GM21390 (cell line): ENCODE data around the gene NOS3.
"Not testable (repeated sequence)": the region's sequence is repeated elsewhere in the genome, so short reads cannot be mapped to it uniquely, and the experiment has no call there.

Source experiments
- ATAC-seq: cut with Tn5 transposase; IDR thresholded peaks from one replicate; pipeline ENCODE4 v1.9.1; 2021; ENCODE audit not compliant: unreplicated experiment

Gene NOS3

DNA sequence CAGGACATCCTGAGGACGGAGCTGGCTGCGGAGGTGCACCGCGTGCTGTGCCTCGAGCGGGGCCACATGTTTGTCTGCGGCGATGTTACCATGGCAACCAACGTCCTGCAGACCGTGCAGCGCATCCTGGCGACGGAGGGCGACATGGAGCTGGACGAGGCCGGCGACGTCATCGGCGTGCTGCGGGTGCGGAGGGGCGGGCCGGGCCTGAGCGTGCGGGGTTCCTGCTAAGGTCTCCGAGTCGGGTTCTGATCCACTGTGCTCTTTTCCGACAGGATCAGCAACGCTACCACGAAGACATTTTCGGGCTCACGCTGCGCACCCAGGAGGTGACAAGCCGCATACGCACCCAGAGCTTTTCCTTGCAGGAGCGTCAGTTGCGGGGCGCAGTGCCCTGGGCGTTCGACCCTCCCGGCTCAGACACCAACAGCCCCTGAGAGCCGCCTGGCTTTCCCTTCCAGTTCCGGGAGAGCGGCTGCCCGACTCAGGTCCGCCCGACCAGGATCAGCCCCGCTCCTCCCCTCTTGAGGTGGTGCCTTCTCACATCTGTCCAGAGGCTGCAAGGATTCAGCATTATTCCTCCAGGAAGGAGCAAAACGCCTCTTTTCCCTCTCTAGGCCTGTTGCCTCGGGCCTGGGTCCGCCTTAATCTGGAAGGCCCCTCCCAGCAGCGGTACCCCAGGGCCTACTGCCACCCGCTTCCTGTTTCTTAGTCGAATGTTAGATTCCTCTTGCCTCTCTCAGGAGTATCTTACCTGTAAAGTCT is 23.1 kb downstream of the NOS3 start:
- peak; percentile 41 for ATAC-seq

DNA sequence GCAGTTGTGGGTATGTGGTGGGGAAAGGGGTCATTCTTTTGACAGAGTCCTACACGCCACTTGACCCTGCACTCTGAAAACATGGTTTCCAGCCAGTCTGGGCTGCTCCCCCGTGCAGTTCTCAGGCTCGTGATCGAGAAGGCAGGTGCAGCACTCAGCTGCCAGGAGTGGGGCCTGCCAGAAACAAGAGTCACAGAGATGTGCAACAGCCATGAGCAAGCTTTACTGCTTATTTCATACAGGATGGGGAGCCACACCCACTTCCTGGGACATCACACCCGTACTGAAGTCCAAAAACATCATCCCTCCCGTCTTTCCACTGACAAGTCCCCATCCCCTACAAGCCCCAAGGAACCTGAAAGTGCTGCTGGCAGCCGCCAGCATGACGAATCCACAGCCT is 24.1 kb downstream of the NOS3 start:
- ATAC-seq: no peak

DNA sequence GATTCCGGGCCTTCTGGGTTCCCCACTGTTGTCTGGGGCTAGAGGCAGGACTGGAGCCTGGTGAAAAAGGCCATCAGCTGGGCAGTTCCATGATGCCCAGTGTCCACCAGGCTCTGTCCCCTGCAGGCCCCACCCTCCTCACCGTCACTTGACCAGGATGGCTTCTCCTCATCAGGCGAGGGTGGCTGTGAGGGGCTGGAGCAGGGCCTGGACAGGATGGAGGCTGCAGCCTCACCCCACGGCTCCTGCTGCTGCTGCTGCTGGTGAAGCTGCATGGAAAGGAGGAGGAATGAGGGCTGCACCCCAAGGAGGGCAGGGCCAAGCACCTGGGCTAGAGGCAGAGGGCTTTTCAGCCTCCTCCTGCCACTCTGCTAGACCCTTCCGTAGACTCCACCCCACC is 25.1 kb downstream of the NOS3 start:
- no peak for ATAC-seq

DNA sequence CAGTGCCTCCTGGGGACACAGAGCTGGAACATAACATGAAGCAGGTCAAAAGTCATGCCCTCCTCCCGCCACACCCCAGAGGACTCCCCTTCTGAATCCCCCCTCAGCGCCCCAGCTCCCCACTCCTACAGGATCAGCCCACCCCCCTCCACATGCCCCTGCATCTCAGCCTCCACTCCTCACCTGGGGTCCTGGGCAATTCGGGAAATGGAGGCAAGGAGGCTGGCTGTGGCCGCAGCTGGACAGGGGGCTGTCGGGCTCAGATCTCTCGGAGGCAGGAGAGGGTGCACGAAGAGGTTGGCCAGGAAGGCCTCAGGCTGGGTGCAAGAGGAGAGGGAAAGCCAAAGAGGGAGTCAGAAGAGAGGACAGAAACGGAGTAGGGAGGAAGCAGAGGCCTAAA is 25.7 kb downstream of the NOS3 start:
- no peak for ATAC-seq

DNA sequence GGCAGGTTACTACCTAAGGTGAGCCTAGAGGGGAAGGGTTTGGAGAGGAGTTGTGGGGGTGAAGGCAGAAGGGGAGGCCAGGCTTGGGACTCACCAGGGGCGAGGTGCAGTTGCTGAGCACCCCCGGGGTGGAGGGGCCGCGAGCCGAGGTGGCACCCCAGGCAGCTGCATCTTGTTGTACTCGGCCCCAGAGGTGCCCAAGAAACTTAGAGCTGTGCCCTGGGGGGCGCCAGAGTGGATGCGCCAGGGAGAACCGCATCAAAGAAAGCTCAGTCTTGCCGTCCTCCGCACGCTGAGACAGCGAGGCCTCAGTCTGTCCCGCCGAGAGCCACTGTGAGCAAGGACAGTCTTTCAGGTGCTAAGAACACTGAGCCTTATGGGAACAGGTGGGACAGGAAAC is 26.1 kb downstream of the NOS3 start:
- no peak for ATAC-seq

DNA sequence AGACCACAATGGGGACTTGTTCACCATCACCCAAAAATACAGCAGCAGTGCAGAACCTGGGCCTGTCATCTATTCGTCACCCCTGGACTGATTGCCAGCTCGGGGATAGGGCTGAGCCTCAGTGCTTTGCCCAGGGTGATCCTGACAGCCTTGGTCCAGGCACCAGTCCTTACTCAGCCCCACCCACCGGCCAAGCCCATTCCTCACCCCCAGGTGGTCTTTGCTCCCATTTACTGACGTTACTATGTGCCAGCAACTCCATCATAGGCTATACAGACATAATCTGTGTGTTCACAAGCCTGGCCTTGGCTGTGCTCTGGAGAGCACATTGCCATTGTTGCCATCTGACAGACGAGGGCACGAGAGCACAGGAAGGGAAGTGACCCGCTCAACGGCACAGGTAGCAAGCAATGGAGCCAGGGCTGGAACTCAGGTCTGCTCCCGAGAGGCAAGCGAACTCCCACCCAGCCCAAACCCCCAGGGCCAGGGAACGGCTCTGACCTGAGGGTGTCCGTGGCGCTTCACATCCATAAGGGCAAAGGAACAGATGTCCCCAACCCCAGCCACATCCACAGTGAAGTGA is 26.6 kb downstream of the NOS3 start:
- ATAC-seq: no peak

DNA sequence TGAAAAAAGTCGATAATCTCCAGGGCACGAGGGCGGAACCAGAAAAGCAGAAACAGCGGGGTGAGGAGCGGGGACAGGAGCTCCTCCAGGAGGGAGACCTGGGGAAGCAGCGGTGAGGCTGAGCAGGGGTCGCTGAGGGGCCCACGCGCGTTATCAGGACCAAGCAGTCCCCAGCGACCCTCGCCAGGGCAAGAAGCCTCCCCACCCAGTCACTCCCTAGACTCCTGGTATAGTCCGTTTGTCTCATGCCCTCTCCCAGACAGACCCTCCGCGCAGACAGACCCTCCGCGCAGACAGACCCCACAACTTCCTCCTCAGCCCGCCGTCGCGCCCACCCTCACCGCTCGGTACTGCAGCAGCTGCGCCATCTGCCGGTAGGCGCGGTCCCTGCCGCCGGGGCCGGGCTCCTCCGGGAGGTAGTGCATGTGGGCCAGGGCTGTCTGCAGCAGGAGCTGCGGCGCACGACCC is 27.2 kb downstream of the NOS3 start:
- ATAC-seq: peak; percentile 70

DNA sequence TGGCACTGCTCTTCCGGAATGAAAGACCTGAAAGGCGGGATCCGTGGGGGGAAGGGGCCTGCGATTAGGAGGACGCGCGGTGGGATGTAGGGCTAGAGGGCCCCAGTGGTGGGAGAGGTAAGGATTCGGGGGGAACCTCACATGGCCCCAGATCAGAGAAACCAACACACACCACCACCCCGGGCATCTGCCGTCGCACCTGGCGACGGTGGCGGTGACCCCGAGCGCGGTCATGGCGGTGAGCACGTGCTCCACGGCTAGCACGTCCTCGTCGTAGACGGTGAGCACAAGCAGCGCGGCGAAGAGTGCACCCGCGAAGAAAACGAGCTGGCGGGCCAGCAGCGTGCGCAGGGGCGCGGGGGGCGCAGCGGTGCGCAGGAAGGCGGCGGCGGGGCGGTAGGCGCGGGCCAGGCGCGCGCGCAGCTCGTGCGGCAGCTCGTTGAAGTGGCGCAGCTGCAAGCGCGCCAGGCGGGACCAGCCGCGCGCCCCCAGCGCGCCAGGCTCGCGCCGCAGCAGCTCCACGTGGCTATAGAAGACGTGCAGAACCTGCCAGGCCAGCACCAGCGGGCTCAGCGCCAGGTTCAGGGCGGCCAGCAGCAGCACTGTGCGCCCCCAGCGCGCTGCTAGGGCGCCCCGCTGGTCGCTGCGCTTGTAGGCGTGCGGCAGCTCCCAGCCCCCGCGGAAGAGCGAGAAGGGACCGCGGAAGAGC is 27.8 kb downstream of the NOS3 start:
- ATAC-seq: no peak

DNA sequence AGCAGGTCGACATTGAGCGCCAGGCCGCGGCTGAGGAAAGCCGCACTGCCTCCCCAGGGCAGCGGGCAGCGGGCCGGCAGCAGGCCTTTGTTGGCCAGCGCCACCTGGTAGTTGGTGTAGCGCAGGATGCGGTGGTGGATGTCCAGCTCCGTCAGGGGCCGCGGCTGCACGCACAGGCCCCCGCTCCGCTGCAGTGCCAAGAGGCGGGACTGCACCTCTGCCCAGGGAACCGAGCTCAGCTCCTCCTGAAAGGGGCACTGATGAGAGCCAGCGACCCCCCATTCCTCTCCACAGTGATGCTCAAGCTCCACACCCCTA is 28.3 kb downstream of the NOS3 start:
- no peak for ATAC-seq

DNA sequence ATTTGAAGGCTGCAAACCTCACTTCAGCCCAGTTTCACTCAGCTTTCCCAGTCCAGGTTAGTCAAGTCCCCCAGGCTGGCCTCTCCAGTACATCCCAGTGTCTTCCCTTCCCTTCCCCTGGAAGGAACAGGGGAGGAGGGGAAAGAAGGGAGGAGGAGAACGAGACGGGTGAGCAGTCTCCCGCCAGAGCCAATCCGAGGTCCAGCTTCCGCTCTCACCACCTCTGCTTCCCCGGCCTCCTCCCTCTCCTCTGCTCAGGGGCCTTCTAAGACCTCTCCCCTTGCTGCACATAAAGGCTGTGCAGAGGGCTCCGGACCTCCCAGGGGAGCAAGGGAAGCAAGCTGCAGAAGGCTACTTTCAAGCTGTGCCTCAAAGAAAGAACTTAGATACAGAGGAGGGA is 29.4 kb downstream of the NOS3 start:
- ATAC-seq: no peak

DNA sequence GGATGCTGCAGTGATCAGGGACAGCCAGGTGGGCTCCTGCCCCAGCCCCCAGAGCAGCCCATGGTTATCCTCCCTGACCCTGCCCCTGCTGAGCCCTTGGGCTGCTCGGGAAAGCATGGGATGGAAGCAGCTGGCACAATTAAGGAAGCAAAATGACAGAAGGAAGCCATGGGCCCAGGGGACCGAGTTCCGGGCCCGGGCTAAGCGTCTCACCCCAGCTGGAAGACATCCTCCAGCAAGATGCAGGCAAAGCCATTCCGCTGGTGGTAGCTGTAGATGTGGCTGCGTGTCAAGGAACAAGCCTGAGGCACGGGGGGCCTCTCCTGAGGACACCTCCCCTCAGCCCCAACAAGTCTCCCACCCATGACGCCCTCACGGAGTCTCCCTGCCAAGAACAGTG is 32.4 kb downstream of the NOS3 start:
- ATAC-seq: no peak

DNA sequence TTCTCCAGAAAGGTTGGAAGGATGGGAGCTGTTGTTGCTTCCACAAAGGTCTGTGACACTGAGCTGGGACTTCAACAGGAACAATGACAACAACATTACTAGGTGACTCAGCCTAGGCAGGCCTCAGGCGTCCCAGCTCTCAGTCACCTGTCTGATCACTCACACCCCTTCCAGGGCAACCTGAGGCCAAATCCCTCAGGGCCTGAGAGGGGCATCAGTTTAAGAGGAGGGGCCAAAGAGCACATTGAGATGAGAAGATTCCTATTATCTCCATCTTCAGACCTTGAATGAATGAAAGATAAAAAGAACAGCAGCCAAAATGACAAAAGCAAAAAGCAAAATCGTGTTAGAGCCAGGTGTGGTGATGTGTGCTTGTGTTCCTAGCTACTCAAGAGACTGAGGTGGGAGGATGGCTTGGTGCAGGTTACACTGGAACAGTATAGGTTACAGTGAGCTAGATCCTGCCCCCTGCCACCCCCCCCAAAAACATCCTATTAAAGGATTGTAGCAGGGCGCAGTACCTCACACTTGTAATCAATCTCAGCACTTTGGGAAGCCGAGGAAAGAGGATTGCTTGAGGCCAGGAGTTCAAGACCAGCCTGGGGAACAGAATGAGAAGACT is 33.7 kb downstream of the NOS3 start, which contains the start of gene ATG9B:
ATG9B (minus strand) TSS at position 60 of the 622 bp plus-strand sequence. CDS start 71 bp downstream, outside the sequence.
- no peak for ATAC-seq

DNA sequence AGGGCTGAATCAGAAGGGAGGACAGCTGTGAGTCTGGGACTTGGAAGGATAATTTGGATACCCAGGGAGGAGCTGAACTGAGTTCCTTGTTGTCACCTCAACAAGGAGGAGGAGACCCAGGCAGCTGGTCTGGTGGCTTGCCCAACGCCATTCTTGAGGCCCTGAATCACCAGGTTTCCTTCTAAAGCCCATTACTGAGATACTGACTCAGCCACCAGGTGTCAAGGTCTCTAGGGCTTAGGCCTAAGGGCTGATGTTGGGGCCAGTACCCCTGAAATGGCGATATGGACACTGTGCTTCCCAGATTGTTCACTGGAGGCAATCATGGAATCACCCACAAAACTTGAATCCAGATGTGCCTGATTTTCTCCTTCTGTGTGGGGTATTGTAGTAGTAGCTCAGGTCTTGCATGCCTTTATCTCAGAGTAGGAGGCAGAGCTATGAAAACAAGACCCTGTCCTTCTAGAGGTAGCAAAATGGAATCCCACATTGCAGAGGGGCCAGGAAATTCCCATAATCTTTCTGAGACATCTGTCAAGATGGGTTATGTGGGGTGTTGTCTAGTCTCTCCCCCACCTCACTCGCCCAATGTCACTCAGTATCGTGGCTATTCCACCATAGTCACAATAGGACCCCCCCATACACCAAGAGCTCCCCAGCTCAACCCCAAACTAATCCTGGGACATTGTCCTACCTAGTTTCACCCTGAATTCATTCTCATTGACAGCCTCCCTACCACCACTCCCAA is 35.3 kb downstream of the NOS3 start:
- no peak for ATAC-seq

DNA sequence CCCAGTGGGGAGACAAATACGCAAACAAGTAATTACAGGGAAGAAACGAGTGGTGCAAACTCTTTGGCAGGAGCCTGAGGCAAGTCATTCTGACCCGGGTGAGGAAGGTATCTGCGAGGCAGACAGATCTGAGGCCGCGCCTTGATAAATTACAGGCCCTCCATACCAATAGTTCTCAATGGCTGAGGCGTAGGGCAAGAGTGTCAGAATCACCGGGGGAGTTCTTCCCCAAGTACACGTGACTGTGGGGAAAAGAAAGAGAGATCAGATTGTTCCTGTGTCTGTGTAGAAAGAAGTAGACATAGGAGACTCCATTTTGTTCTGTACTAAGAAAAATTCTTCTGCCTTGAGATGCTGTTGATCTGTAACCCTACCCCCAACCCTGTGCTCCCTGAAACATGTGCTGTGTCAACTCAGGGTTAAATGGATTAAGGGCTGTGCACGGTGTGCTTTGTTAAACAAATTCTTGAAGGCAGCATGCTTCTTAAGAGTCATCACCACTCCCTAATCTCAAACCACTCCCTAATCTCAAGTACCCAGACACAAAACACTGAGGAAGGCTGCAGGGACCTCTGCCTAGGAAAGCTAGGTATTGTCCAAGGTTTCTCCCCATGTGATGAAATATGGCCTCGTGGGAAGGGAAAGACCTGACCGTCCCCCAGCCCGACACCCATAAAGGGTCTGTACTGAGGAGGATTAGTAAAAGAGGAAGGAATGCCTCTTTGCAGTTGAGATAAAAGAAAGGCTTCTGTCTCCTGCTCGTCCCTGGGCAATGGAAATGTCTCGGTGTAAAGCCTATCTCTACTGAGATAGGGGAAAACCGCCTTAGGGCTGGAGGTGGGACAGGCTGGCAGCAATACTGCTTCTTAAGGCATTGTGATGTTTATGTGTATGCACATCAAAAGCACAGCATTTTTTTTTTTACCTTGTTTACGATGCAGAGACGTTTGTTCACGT is 36.2 kb downstream of the NOS3 start:
- ATAC-seq: not testable (repeated sequence)

DNA sequence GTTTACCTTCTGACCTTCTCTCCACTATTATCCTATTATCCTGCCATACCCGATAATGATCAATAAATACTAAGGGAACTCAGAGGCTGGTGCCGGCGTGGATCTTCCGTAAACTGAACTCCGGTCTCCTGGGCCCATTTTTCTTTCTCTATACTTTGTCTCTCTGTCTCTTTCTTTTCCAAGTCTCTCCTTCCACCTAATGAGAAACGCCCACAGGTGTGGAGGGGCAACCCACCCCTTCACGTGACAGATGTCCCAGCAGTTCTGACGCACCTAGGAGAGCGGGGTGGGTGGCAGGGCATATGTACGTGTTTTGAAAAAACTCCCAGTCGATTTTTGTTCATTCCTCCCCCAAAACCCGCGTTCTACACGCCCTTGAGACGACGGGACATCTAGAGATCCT is 36.9 kb downstream of the NOS3 start:
- not testable (repeated sequence) for ATAC-seq

DNA sequence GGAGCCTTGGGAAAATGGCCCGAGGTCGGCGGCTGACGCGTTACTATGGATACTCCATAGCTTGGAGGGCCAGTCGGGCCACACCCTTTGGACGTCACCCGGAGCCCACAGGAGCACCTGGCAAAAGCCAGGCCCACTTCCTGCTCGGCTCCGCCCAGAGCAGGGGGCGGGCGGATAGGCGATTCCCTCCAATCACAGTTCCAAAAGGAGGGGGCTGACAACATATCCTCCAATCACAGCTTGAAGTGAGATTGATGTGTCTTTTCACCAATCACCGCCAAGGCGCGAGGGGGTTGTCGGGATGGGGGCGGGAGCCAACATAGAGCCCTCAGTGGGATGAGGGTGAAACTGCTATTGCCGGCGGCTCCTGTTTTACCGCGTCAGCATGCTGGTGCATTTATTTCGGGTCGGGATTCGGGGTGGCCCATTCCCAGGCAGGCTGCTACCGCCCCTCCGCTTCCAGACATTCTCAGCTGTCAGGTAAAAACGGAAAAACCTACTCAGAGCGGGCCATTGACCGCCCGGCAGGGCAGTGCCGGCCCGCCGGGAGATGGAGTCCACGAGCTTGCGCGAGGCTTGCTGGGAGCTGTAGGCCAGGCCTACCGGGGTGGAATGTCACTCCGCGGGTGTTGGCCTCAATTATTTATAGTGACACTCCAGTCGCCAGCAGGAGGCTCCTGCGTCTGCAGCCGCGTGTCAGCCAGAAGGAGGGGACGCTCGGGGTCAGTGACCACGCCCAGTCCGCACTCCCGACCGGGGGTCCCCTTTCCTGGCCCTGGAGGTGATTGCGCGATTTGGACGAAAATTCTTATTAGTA is 37.5 kb downstream of the NOS3 start, which contains the start of gene ABCB8:
ABCB8 (plus strand) TSS at position 320 of the 817 bp plus-strand sequence; CDS start at position 386, 66 bp downstream.
- peak; percentile 93 for ATAC-seq

DNA sequence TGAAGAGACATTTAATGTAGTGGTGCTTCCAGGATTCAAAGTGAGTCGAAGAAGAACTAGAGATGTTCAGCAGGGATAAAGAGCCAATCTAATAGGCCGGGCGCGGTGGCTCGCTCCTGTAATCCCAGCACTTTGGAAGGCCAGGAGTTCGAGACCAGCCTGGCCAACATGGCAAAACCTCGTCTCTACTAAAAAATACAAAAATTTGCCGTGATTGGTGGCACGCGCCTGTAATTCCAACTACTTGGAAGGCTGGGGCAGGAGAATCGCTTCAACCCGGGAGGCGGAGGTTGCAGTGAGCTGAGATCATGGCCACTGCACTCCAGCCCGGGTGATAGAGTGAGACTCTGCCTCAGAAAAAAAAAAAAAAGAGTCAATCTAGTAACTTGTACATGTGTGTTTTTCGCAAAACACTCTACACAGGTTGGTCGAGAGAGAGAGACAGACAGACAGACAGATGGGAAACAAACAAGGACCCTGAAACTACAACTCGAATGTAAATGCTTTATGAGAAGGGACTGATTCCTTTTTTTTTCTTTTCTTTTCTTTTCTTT is 38.2 kb downstream of the NOS3 start:
- ATAC-seq: no peak

DNA sequence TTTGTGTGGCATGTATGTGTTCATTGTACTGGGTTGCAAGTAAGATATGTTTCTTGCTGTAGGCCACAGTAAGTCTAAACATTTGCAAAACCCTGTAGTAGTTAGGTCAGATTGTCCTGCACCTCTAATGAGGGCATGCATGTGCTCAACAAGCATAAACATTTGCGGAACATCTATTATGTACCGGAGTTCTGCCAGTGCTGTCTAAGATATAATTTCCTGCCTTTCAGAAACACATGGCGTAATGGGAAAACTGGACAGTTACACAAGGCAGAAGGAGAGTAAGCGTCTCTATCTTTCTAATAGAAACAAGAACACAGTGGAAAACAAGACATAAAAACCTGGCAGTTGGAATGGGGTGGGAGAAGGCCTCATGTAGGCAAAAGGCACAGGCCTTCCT is 40.2 kb downstream of the NOS3 start:
- ATAC-seq: no peak
